Measurements from ENCODE around the gene MTMR11.

DNA sequence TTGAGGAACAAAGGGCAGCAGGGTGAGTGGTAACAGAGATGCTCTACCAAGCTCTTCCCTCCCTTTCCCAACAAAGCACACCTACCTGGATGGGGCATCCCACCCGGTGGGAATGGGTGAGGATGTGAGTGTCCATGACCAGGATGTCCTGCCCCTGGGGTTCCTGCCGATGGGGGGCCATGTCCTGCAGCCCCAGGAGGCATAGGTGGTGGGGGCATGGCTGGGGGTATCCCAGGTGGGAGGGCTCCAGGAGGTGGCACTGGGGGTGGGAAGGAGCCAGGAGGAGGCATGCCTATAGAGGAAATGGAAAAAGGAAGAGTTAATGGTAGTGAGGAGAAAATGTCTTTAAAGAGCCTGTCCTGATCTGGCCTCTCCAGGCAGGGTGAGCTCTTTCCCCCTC is 10.9 kb downstream of the MTMR11 start:
- no peak for TF ChIP-seq EZH2 (IDR thresholded peaks at IDR 0.05; ENCODE audit: borderline replicate concordance, low read depth, low read length, severe bottlenecking)
- TF ChIP-seq, protein P1, sequence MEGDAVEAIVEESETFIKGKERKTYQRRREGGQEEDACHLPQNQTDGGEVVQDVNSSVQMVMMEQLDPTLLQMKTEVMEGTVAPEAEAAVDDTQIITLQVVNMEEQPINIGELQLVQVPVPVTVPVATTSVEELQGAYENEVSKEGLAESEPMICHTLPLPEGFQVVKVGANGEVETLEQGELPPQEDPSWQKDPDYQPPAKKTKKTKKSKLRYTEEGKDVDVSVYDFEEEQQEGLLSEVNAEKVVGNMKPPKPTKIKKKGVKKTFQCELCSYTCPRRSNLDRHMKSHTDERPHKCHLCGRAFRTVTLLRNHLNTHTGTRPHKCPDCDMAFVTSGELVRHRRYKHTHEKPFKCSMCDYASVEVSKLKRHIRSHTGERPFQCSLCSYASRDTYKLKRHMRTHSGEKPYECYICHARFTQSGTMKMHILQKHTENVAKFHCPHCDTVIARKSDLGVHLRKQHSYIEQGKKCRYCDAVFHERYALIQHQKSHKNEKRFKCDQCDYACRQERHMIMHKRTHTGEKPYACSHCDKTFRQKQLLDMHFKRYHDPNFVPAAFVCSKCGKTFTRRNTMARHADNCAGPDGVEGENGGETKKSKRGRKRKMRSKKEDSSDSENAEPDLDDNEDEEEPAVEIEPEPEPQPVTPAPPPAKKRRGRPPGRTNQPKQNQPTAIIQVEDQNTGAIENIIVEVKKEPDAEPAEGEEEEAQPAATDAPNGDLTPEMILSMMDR (IDR thresholded peaks at IDR 0.05; ENCODE audit: borderline replicate concordance, extremely low read depth, low read length, poor library complexity, severe bottlenecking), result no peak

Measured in DND-41 (cell line).